SK-N-SH (cell line): ENCODE data around the gene TMEM266. TPM values are rescaled to one million over a fixed set of nuclear protein-coding genes. Genes with fewer than 3 reads are reported as not detected.

Source experiments
- CTCF ChIA-PET: fragments of 300-600, 350-600 bp; formaldehyde crosslinking; extraction: SDS; loops from one replicate; lab custom pipeline; 2021; lab: Yijun Ruan, JAX
- POLR2A ChIA-PET: fragments of 350-600 bp; sonication (Branson Sonifier 250); formaldehyde crosslinking; extraction: SDS; loops from one replicate; lab custom pipeline; 2020; ENCODE audit warnings: antibody characterized with exemption, inconsistent platforms; lab: Yijun Ruan, JAX
- DNase-seq: peaks from one replicate; pipeline ENCODE4 v3.0.0; 2012
- H2AFZ ChIP-seq: fragments of 200-600 bp; sonication (generic); 2 replicates; pipeline ENCODE4 v1.8.1; 2016; ENCODE audit warnings: antibody characterized with exemption, mild to moderate bottlenecking, low read depth
- H3F3A ChIP-seq: fragments of 200-600 bp; sonication (generic); replicated peaks from 2 replicates; pipeline ENCODE3; 2016; ENCODE audit warnings: antibody characterized with exemption, mild to moderate bottlenecking; ENCODE audit not compliant: insufficient read depth
- H3K27ac ChIP-seq, 2 experiments: fragments of 200-500 bp in 1 of 2; fragments of 200-600 bp in 1 of 2; sonication (Bioruptor generic) in 1 of 2; sonication (generic), shearing (Covaris generic) in 1 of 2; 2 replicates each; pipeline versions ENCODE4 v1.5.1 to v1.6.1; 2014 to 2016; ENCODE audit warnings: low read depth in 2 of 2, inconsistent platforms in 1 of 2, low read length in 1 of 2, mild to moderate bottlenecking in 1 of 2, mixed read lengths in 1 of 2
- H3K27me3 ChIP-seq: fragments of 200-600 bp; sonication (generic), shearing (Covaris generic); 2 replicates; pipeline ENCODE4 v1.6.1; 2016; ENCODE audit warnings: mixed run types; ENCODE audit not compliant: insufficient read depth
- H3K36me3 ChIP-seq, 2 experiments: fragments of 200-500 bp in 1 of 2; fragments of 200-600 bp in 1 of 2; sonication (Bioruptor generic) in 1 of 2; sonication (generic) in 1 of 2; replicated peaks in 1 of 2; 2 replicates each; pipeline versions ENCODE3 to v1.5.1; 2014 to 2016; ENCODE audit warnings: low read length in 1 of 2, mild to moderate bottlenecking in 1 of 2; ENCODE audit not compliant: insufficient read depth in 2 of 2, control insufficient read depth in 1 of 2
- H3K4me1 ChIP-seq, 2 experiments: fragments of 200-500 bp in 1 of 2; fragments of 200-600 bp in 1 of 2; sonication (Bioruptor generic) in 1 of 2; sonication (generic), shearing (Covaris generic) in 1 of 2; 2 replicates each; pipeline versions ENCODE4 v1.5.1 to v1.6.1; 2014 to 2016; ENCODE audit warnings: low read depth in 1 of 2, low read length in 1 of 2, mixed run types in 1 of 2; ENCODE audit not compliant: insufficient read depth in 2 of 2, control insufficient read depth in 1 of 2
- H3K4me2 ChIP-seq: fragments of 200-600 bp; sonication (generic), shearing (Covaris generic); 2 replicates; pipeline ENCODE4 v1.6.1; 2017; ENCODE audit warnings: mixed run types
- H3K4me3 ChIP-seq, 2 experiments: fragments of 200-500 bp in 1 of 2; fragments of 200-600 bp in 1 of 2; sonication (Bioruptor generic) in 1 of 2; sonication (generic), shearing (Covaris generic) in 1 of 2; 2 replicates each; pipeline versions ENCODE4 v1.5.1 to v1.8.1; 2014 to 2016; ENCODE audit warnings: low read depth in 2 of 2, inconsistent platforms in 1 of 2, low read length in 1 of 2, mild to moderate bottlenecking in 1 of 2, mixed read lengths in 1 of 2, moderate library complexity in 1 of 2
- H3K79me2 ChIP-seq: fragments of 200-600 bp; sonication (generic); 2 replicates; pipeline ENCODE4 v1.8.1; 2017; ENCODE audit warnings: mild to moderate bottlenecking; ENCODE audit not compliant: insufficient read depth
- H3K9ac ChIP-seq: fragments of 200-600 bp; sonication (generic); 2 replicates; pipeline ENCODE4 v1.6.1; 2017; ENCODE audit warnings: mixed run types
- H3K9me2 ChIP-seq: fragments of 200-600 bp; sonication (generic); 2 replicates; pipeline ENCODE4 v1.6.1; 2017; ENCODE audit warnings: mixed run types
- H3K9me3 ChIP-seq: fragments of 200-600 bp; sonication (generic); 2 replicates; pipeline ENCODE4 v1.6.1; 2017; ENCODE audit warnings: mixed run types, mild to moderate bottlenecking, moderate library complexity
- H4K20me1 ChIP-seq: fragments of 200-600 bp; sonication (generic); 2 replicates; pipeline ENCODE4 v1.6.1; 2017; ENCODE audit warnings: mild to moderate bottlenecking, mixed run types; ENCODE audit not compliant: insufficient read depth
- ELF1 ChIP-seq: IDR thresholded peaks from 2 replicates; pipeline ENCODE4 v1.4.0; 2012
- FOSL2 ChIP-seq: IDR thresholded peaks from 2 replicates; pipeline ENCODE4 v1.4.0; 2012; ENCODE audit warnings: low read depth, mild to moderate bottlenecking, moderate library complexity, borderline replicate concordance
- FOXJ3 ChIP-seq: sonication (generic); formaldehyde crosslinking; IDR thresholded peaks from 2 replicates; pipeline ENCODE4 v1.5.1; 2020; ENCODE audit warnings: mild to moderate bottlenecking, missing genetic modification reagents
- FOXM1 ChIP-seq: IDR thresholded peaks from 2 replicates; pipeline ENCODE4 v1.4.0; 2012; ENCODE audit warnings: low read depth, mild to moderate bottlenecking
- JUND ChIP-seq: IDR thresholded peaks from 2 replicates; pipeline ENCODE4 v1.4.0; 2012
- MEF2A ChIP-seq: IDR thresholded peaks from 2 replicates; pipeline ENCODE4 v1.4.0; 2012; ENCODE audit warnings: low read depth, borderline replicate concordance
- MXI1 ChIP-seq: IDR thresholded peaks from 2 replicates; pipeline ENCODE4 v1.6.1; 2012; ENCODE audit warnings: mild to moderate bottlenecking, low read depth, low read length, improper control_type of control experiment
- RAD21 ChIP-seq: IDR thresholded peaks from 2 replicates; pipeline ENCODE4 v1.6.1; 2012; ENCODE audit warnings: mild to moderate bottlenecking, low read length
- SIN3A ChIP-seq: IDR thresholded peaks from 2 replicates; pipeline ENCODE4 v1.6.1; 2012; ENCODE audit warnings: low read depth, mild to moderate bottlenecking, low read length, moderate library complexity, borderline replicate concordance
- SMC3 ChIP-seq: IDR thresholded peaks from 2 replicates; pipeline ENCODE4 v1.6.1; 2012; ENCODE audit warnings: low read depth, low read length, improper control_type of control experiment
- TCF12 ChIP-seq: IDR thresholded peaks from 2 replicates; pipeline ENCODE4 v1.4.0; 2012
- TEAD4 ChIP-seq: IDR thresholded peaks from 2 replicates; pipeline ENCODE4 v1.4.0; 2012; ENCODE audit warnings: mild to moderate bottlenecking, borderline replicate concordance; ENCODE audit not compliant: insufficient read depth
- USF2 ChIP-seq: fragments of 150-350 bp; IDR thresholded peaks from 2 replicates; pipeline ENCODE4 v1.6.1; 2017; ENCODE audit warnings: antibody characterized with exemption, low read length, low read depth, borderline replicate concordance
- YY1 ChIP-seq: IDR thresholded peaks from 2 replicates; pipeline ENCODE4 v1.4.0; 2012; ENCODE audit warnings: low read depth, mild to moderate bottlenecking
- WGBS: methylation state at CpG from one replicate; pipeline ENCODE4 v1.1.6; 2017; ENCODE audit warnings: low lambda C conversion rate; 5-methylcytosine and 5-hydroxymethylcytosine counted together
- polyA plus RNA-seq, 3 experiments: library from polyadenylated mRNA; depleted of rRNA; stranded (reverse); fragments of >200 nt; gene quantifications; 2 replicates each; pipeline ENCODE4 v1.2.3, GENCODE V29; 2012
- TF ChIP-seq, protein P1 (sequence below): IDR thresholded peaks from 2 replicates; pipeline ENCODE4 v1.6.1; 2012; ENCODE audit warnings: mild to moderate bottlenecking, low read depth, low read length, moderate library complexity

Gene TMEM266
- polyA plus RNA-seq, 1 of the 3 experiments (the other 2 are of a cell fraction), result 0.07 TPM

DNA sequence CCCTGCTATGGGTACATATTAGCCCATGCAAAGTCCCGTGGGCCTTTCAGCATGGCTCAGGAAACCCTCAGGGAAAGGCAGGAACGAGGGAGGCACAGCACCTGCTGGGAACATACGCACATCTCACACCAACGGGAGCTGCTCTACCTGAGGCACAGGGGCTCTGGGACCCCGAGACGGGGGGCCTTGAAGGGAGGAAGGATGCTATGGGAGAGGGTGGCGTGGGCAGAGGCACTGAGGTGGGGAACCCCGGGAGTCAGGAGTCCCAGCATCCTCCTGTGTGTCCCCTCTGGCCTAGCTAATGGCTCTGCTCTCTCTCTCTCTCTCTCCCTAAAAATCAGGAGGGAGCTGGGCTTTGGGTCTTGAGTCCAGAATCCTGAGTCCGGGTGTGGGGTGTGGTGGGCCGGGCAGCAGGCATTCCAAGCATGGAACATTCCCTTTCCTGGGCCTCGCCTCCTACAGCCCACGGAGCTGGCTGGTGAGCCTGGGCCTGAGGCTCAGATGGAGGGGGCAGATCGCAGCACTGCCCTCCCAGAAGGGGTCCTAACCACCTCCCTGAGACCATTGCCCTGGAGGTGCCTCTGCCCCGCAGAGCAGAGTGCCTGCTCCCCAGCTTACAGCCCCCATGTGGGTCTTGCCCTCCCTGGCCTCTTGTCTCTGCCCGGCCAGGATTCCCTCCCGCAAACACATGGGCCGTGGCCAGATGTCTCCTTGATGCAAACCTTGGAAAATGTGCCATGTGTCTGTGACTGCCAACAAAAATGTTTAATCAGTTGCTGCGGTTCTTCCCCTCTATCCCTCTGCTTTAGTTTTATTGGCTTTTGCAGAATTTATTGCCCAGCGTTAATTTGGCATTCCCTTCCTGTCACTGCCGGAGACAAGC lies 101.6 kb downstream of the TMEM266 start:
- Histone ChIP-seq H4K20me1 (no peaks in the 10 kb centered on the region), H3K27me3 (no peaks in the 10 kb centered on the region), H3K9me2 (no peaks in the 10 kb centered on the region), H3K27ac (no peak overlapping the region), H3K36me3 (no peaks in the 10 kb centered on the region), H2AFZ (no peak overlapping the region), H3K4me1 (peaks cover 0 to 14% of the 10 kb centered on the region in 2 experiments; a peak in 1 of 4 replicates), H3K4me2 (no peak overlapping the region), H3K9me3 (no peaks in the 10 kb centered on the region), H3F3A (no peaks in the 10 kb centered on the region), H3K4me3 (no peak overlapping the region), H3K79me2 (no peaks in the 10 kb centered on the region), H3K9ac (no peak overlapping the region)
- CTCF ChIA-PET, result interaction anchor here (1.1 to 19.1 kb wide), 4 partner anchors 9 to 102 kb away, joined by 4 to 279 read pairs (median 12); no protein-coding TSS in a partner anchor
- no peak for DNase-seq
- 78% methylated on average over 14 of the region's 20 CpGs for WGBS
- POLR2A ChIA-PET, result no interaction called here
- TF ChIP-seq TEAD4 (no peak), YY1 (no peak), SMC3 (no peak), MEF2A (no peak), FOXJ3 (CRISPR knock-in tag) (no peak), ELF1 (no peak), MXI1 (no peak), USF2 (no peak)
- TF ChIP-seq, protein P1, sequence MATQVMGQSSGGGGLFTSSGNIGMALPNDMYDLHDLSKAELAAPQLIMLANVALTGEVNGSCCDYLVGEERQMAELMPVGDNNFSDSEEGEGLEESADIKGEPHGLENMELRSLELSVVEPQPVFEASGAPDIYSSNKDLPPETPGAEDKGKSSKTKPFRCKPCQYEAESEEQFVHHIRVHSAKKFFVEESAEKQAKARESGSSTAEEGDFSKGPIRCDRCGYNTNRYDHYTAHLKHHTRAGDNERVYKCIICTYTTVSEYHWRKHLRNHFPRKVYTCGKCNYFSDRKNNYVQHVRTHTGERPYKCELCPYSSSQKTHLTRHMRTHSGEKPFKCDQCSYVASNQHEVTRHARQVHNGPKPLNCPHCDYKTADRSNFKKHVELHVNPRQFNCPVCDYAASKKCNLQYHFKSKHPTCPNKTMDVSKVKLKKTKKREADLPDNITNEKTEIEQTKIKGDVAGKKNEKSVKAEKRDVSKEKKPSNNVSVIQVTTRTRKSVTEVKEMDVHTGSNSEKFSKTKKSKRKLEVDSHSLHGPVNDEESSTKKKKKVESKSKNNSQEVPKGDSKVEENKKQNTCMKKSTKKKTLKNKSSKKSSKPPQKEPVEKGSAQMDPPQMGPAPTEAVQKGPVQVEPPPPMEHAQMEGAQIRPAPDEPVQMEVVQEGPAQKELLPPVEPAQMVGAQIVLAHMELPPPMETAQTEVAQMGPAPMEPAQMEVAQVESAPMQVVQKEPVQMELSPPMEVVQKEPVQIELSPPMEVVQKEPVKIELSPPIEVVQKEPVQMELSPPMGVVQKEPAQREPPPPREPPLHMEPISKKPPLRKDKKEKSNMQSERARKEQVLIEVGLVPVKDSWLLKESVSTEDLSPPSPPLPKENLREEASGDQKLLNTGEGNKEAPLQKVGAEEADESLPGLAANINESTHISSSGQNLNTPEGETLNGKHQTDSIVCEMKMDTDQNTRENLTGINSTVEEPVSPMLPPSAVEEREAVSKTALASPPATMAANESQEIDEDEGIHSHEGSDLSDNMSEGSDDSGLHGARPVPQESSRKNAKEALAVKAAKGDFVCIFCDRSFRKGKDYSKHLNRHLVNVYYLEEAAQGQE, result no peak

DNA sequence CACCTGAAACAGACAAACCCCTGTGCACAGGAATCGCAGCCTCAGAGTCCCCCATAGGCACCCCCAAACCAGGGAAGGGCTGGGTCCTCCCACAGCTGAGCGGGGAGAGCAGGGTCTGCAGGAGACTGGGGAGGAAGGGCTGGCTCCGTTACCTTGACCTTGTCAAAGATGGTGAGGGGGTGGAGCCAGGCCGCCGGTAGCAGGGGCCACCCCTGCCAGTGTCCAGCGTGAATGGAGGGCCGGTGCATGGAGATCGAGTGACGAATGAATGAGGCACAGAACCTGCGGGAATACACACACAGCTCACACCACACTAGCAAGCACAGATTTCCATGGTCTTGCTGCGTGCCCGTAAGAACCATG lies 102.2 kb downstream of the TMEM266 start:
- CTCF ChIA-PET, result interaction anchor here (1.0 to 19.1 kb wide), 5 partner anchors 9 to 124 kb away, joined by 3 to 279 read pairs (median 7); no protein-coding TSS in a partner anchor
- 96% methylated on average over 11 of the region's 12 CpGs for WGBS

More for the DNA sequence above, 102.2 kb downstream of the TMEM266 start:
- Histone ChIP-seq H3K9me3 (no peaks in the 10 kb centered on the region), H3K9me2 (no peaks in the 10 kb centered on the region), H3K36me3 (no peaks in the 10 kb centered on the region), H3K79me2 (no peaks in the 10 kb centered on the region), H2AFZ (no peak overlapping the region), H3F3A (no peaks in the 10 kb centered on the region), H3K4me1 (peaks cover 0 to 14% of the 10 kb centered on the region in 2 experiments; a peak in 1 of 4 replicates), H3K9ac (no peak overlapping the region), H3K27me3 (no peaks in the 10 kb centered on the region), H4K20me1 (no peaks in the 10 kb centered on the region), H3K4me2 (no peak overlapping the region), H3K27ac (no peak overlapping the region), H3K4me3 (no peak overlapping the region)
- TF ChIP-seq JUND (no peak), SIN3A (no peak), TEAD4 (no peak), TCF12 (no peak), MEF2A (no peak), FOXM1 (no peak), USF2 (no peak), YY1 (no peak), MXI1 (no peak), FOSL2 (no peak), RAD21 (no peak), SMC3 (no peak)
- DNase-seq, result no peak
- POLR2A ChIA-PET, result no interaction called here
